NCI-H1417 treated with DMSO at 0.1 percent for 48 hours (cell line): ENCODE measurements around the gene OSTN.
"Not testable (repeated sequence)": the region's sequence is repeated elsewhere in the genome, so short reads cannot be mapped to it uniquely, and the experiment has no call there.

ENCODE experiments used
- DNase-seq: peaks from one replicate; lab custom pipeline; 2025; lab: John Stamatoyannopoulos, UW

OSTN gene

DNA sequence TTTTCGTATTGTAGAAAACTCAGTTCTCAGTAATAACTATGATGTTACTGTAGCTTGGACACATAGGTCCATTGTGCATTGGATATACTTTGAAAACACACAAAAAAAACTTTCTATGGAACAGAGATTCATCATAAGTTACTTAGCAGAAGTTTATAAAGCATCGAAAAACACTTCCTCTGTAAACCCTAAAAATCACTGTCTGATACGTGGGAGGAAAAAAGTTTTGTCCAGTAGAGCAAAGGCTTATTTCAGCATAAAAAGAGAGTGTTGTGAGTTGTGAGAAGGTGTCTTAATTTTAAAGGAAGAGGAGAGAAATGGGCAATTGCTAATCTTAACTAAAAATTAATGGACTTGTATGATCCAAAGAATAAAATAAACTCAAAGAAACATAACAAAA, 64.8 kb downstream of the OSTN start:
- no peak for DNase-seq

DNA sequence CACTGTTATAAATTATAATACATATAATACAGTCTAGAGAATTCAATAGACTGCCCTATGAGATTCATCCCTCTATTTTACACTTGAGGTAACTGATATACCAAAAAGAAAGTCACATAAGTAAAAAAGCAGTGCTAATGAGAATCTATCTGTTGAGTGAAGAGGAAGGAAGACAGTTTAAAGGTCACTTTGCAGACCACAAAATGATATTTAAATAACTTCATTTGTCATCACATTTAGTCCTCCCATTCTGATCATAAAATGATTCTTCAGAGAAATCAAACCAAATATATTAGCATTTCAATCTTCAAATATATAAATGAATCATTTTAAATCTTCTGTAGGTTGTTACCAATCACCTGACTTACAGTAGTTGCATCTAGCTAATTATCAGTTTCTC, 69.7 kb downstream of the OSTN start:
- DNase-seq = no peak

DNA sequence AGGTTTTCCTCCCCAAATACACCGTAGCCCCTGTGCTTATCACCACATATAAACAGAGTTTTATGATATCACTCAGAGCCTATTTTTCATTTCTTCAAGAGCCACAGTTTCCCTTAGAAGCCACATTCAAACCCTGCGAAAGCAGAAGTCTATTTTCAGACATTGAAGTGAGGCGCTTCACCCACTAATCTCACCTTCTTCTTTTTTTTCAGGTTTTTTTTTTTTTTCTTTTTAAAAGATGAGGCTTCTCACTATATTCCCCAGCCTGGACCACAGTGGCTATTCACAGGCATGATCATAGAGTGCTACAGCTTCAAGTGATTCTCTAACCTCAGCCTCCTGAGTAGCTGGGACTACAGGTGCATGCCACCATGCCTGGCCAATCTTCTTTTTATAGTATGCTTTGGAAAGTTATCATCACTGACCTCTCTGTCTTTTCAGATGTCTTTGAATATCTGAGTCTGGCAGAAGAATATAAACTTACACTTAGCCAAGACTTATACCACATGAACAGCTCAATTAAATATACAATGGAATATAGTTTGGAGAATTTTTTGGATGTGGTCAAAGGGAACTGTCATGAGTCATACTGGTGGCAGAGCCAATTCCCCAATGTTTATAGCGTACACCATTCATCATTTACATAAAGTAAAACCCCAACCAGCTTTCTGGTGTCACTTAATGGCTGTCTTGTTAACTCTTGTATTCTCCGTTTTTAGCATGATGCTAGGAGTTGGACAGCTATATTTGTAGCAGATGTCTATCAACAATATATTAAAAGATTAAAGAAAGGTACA, 70.4 kb downstream of the OSTN start:
- DNase-seq = no peak

DNA sequence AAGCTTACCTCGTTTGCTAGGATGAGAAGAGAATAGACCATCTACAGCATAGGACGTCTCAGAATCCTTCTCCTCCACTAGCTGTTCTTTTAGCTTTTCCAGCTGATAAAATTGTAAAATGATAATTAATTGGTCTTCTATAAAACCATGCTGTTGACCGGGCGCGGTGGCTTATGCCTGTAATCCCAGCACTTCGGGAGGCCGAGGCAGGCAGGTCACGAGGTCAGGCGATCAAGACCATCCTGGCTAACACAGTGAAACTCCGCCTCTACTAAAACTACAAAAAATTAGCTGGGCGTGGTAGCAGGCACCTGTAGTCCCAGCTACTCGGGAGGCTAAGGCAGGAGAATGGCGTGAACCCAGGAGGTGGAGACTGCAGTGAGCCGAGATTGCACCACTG, 76.2 kb downstream of the OSTN start:
- not testable (repeated sequence) for DNase-seq

DNA sequence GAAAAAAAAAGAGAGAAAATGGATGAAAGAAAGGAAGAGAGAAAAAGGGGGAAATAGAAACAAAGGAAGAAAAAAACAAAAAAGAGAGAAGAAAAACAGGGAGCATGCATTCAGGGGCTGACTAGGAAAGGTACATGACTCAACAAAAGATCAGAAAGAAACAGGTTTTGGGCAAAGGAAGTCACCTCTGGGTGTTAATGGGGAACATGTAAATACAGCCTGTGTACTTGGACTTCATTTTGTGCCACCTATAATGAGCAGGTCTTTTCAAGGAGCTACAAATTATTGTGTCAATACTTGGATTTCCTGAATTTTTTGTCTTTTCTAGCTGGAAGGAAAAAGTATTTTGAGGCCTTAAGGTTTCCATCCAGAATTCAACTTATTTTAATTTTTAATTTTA, 76.7 kb downstream of the OSTN start:
- no peak for DNase-seq

DNA sequence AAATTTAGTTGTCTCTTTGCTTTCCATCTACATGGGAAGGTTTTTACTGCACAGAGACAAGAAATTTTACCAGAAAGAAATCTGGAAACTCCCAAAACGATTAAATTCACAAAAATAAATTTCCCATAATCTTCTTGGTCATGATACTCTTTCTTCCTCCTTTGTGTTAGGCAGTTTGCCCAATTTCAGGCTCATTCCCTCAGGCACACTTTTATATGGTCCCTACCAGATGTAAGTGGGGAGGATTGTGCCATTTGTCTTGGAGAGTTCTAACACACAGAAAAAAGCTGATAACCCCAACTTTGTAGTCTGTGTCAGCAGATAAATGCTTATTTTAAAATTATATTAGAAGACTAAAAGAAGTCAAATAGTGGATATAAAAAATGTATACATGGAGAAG, 81.1 kb downstream of the OSTN start:
- DNase-seq = no peak

DNA sequence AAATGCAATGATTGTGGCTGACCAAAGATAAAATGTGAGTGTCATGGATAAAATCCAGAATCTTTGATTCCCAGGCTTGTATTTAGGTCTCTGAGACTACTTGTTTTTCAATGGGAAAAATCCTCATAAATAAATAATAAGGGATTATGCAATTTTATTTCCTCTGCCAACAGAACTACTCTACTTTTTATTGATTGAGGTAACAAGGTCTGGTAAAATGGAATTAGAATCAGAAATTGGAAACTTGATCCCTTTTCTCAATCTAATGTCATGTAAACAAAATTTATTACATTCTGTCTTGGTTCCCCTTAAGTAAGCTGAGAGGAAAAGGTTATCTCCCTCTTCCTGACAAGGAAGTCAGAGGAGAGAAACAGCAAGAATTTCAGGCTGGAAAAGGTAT, 81.8 kb downstream of the OSTN start:
- no peak for DNase-seq

DNA sequence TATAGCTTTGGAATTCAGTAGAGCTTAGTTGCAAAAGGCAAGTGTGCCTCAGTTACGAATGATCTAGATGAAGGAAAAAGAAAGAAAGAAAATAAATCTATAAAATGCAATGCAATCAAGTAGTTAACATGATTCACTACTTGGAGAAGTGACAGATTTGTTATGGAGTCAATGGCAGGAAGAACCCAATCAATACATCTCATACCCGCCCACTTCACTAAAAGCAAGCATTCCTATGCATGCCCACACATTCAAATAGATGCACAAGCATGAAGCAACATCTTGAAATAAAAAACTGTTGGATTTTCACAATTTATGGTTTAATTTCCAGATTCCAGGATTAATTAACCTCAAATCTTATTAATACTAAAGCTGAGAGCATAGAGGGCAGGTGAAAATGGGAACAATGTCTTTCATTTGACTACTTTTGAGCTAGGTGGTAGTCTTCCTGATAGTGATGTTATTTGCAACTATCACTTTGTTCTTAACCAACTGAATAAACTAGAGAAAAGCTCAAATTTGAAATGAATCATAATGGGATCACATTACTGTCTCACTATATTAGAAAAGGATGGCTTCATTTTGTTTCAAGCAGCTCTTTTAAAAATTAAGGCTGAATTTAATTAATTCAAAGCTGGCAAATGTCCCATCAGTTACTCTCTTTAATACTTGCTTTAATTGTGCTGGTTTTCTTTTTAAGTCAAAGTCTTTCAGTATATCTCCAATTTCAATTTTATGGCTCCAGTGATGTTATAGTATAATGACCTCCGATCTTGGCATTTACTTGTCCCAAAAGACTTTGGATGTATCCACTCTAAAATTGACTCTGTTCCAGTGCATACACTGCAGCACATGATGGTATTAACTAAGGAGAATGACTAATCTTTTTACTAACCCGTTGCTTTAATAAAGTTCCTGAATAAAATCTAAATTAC, 83.5 kb downstream of the OSTN start:
- no peak for DNase-seq

DNA sequence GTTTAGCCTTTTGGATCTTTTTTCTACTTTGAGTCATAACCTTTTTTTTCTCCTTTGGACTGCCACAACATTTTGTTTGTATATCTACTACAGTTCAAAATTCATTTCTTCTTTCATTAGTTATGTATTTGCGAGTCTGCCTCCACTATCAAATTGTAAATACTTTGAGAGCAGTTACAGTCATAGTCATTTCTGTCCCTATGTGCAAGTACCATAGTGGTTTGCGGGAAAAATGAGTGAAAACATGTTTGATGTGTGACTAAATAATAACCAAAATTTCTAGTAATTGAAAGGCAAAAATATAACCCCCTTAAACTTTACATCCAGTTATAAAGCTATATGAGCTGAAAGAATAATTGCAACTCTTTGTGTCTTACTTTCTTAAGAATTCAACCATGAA, 84.4 kb downstream of the OSTN start:
- no peak for DNase-seq

DNA sequence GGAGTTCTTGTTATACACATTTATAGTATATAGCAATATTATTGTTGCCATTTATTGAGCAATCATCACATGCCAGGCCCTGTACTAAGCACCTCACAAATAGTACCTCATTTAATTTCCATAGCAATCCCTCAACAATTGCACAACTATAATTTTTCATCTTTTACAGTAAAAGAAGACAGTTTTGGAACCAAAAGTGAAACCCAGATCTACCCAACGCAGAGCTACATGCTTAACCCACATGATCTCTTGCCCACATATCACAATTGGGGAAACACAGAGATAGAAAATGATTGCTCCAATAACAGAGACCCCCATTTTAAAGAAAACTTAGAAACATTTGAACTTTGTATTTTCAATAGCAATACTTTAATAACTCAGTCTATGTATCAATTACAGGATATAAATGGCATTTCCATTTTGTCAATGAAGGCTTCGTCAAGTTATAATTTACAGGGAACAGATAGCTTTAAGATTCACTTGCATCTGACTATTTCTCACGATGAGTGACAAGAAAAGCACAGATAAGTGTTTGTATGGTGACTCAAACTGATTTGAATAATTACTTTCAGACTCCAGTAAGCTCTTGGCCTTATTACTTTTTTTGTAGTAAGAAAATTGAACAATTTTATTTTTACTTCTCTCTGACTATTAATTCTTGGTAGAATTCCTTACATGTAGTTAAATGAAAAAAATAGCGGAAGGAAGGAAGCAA, 91.4 kb downstream of the OSTN start:
- no peak for DNase-seq

DNA sequence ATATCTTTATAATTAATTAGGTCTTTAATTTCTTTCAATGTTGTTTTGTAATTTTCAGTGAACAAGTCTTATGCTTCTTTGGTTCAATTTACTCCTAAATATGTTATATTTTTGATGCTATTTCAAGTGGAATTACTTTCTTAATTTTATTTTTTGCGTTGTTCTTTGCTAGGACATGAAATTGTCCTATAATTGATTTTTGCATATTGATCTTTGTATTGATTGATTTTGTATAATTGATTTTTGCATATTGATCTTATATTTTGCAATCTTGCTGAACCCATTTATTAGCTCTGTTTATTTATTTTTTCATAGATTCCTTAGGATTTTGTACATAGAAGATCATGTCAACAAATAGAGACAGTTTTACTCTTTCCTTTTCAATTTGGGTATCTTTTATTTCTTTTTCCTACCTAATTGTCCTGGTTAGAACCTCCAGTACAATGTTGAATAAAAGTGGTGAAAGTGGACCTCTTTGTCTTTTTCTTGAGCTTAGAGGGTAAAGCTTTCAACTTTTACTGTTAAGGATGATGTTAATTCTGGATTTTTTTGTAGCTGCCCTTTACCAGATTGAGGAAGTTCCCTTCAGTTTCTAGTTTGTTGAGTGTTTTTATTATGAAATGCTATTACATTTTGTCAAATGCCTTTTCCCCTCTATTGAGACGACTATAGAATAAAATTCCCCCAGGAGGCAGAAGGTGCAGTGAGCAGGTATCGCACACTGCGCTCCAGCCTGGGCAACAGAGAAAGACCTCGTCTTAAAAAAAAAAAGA, 93.4 kb downstream of the OSTN start:
- no peak for DNase-seq

DNA sequence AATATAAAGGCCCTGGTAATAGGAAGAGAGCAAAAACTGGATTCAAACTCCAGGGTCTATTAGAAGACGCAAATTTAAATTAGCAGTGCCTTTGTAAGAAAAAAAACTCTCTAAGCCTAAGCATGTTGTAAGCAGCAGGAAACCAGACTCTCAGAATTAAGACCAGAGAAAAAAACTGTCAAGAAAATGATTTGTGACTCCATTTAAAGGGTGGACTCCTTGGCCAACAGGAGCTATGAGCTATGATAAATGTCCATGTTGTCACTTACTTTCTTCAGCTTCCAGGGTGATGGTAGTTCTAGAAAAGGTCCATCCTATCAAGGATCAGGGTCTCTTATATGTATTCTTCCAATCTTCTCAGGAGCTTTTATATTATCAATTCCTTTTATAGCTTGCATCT, 95.2 kb downstream of the OSTN start:
- DNase-seq = no peak

DNA sequence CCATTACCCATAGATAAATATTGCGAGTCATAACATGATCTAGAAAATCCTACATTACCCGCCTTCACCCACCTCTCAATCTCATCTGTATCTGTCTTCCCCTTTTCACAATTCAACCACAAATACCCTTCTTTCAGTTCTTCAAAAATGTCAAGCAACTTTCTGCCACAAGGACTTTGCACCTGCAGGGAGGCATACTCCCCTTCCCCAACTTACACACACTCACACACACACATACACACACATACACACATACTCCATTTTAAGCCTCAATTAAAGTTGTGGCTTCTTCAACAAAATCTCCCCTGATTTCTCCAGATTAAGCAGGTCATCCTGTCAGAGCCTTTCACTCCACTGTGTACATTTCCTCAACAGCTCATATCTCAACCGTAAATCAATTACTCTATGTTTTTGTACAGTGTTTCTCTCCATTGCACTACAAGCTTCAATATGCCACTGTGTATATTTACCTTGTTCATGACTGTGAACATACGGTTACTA, 97.0 kb downstream of the OSTN start:
- DNase-seq = no peak

DNA sequence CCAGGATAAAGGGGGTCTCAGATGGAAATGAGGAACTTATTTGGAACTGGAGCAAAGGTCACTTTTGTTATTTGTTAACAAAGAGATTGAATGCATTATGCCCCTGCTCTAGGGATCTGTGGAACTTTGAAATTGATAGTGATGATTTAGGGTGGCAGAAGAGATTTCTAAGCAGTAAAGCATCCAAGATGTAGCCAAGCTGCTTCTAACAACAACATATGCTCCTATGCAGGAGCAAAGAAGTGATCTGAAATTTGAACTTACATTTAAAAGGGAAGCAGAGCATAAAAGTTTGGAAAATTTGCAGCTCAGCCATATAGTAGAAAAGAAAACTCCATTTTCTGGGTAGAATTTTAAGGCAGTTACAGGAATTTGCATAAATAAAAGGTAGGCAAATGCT, 99.8 kb downstream of the OSTN start:
- DNase-seq = no peak

DNA sequence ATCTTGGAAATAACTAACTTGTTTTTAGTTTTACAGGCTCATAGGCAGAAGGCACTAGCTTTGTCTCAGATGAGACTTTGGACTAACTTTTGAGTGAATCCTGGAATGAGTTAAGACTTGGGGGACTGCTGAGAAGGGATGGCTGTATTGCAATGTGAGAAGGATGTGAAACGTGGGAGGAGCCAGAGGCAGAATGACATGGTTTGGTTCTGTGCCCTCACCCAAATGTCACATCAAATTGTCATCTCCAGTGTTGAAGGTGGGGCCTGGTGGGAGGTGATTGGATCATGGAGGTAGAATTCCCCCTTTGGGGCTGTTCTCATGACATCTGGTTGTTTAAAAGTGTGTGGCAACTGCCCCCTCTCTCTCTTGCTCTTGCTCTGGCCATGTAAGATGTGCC, 101.4 kb downstream of the OSTN start:
- DNase-seq = no peak

DNA sequence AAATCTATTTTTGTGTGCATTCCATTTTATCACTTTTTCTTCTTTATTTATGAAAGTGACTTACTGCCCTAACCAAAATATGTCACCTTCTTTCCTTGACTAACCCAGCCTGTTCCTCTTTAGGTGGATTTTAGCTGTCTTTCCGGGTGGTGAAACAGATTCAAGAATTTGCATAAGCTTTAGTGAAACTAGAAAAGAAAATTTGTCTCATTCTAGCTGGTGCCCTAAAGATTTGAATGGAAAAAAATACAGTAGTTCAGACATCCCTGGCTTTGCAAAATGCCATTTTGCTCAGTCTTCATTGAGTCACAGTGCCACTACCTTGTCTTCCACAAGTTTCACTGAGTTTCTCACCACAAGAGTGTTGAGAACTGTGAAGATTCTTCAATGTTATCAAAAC, 102.0 kb downstream of the OSTN start:
- DNase-seq = no peak

DNA sequence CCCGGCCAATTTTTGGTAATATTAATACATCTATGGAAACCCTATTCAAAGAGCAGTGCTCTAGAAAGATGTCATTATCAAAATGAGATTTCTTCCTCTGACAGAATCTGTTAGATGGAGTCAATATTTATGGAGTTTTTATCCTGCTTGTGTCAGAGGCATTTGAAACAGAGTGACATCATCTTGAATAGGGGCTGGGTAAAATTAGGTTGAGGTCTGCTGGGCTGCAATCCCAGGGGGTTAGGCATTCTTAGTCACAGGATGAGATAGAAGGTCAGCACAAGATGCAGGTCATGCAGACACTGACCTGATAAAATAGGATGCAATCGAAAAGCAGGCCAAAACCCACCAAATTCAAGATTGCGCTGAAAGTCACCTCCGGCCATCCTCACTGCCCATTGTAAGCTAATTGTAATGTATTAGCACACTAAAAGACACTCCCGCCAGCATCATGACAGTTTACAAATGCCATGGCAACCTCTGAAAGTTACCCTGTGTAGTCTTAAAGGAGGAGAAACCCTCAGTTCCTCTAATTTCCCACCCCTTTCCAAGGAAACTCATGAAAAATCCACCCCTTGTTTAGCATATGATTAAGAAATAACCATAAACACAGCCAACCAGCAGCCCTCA, 102.9 kb downstream of the OSTN start:
- DNase-seq = no peak

DNA sequence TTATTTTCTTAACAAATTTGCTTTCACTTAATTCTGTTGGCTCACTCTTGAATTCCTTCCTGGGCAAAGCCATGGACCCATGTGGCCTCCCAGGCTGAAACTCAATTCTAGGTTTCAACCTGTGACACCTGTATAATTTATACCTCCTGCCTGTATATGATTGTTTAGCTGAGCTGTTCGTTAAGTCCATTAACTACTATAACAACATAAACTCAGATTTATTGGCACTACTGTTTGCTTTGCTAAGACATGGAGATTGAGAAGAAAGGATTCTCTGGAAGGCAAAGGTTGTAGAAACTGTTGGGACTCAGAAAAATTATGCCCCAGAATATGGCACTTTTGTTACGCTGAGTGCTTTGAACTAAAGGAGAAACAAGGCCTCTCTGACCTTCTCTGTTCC, 103.4 kb downstream of the OSTN start:
- DNase-seq = no peak

DNA sequence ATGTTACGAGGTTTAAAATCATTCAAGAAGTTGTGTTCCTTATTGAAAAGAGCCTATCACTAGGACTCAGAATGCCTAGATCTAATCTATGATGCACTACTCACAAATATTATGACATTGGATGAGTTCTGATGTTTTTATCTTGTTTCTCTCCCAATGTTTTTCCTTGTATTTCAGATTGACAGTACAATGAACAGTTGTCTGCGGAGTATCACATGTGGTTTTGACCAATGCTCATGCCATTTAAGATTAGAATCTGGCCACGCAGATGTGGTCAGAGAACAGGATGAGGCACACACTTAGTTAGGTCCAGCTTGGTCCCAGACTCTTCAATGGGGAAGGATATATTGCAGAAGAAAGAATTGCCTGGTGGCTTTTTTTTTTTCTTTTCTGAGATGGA, 104.6 kb downstream of the OSTN start:
- DNase-seq = no peak

DNA sequence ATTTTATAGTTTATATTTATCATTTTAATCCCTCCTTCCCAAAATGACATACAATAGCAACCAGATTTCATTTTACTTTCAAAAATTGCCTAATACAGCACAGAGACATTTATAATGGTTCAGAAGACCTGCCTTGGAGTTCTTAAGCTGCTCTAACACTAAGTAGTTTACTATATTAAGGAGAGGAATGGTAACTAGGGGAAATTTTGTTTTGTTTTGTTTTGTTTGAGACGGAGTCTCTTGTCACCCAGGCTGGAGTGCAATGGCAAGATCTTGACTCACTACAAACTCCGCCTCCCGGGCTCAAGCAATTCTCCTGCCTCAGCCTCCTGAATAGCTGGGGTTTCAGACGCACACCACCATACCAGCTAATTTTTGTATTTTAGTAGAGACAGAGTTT, 107.4 kb downstream of the OSTN start:
- DNase-seq = no peak

DNA sequence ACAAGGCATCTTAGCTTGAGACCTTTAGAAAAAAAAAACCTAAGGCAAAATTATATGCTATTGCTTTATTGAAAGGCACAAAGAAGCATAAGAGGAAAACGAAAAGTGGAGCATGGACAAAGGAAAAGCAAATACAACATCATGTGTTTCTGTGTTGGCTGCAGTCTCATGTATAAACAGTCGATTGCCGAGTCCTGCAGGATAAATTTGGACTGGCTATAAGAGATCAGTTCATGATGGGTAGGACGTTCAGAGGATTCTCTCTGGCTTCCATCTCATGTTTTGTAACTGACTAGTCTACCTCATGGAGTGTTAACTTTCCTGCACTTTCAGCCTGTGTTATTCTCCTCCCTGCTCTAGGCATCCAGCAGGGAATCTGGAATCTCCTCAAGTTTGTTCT, 108.3 kb downstream of the OSTN start:
- DNase-seq = no peak
